ENCODE results near the gene HNRNPC.
"Not testable (repeated sequence)": the region's sequence is repeated elsewhere in the genome, so short reads cannot be mapped to it uniquely, and the experiment has no call there.

HNRNPC gene

DNA sequence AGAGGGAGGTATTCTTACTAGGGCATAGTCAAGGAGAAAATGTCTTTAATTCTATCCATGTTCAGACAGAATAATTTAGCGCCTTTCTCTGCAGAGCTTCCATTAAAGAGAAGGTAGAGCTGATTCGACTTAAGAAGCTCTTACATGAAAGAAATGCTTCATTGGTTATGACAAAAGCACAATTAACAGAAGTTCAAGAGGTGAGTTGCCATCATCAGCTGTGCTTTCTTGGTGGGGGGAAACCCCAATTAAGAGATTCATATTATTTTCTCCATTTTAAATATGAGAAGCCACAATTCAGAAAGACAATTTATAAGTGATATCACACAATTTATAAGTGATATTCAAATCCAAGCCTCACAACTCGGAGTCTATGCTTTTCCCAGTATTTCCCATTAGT lies 38.4 kb upstream of the HNRNPC start:
- TF ChIP-seq, protein P1, sequence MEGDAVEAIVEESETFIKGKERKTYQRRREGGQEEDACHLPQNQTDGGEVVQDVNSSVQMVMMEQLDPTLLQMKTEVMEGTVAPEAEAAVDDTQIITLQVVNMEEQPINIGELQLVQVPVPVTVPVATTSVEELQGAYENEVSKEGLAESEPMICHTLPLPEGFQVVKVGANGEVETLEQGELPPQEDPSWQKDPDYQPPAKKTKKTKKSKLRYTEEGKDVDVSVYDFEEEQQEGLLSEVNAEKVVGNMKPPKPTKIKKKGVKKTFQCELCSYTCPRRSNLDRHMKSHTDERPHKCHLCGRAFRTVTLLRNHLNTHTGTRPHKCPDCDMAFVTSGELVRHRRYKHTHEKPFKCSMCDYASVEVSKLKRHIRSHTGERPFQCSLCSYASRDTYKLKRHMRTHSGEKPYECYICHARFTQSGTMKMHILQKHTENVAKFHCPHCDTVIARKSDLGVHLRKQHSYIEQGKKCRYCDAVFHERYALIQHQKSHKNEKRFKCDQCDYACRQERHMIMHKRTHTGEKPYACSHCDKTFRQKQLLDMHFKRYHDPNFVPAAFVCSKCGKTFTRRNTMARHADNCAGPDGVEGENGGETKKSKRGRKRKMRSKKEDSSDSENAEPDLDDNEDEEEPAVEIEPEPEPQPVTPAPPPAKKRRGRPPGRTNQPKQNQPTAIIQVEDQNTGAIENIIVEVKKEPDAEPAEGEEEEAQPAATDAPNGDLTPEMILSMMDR (IDR thresholded peaks at IDR 0.05; ENCODE audit: low read depth, low read length) = no peak
- TF ChIP-seq EZH2phosphoT487 (IDR thresholded peaks at IDR 0.05; ENCODE audit: low read depth) = no peak
- H3K9ac ChIP-seq (ENCODE audit: low read length) = peak overlapping the region; percentile 71; the same call in 1 of the 2 replicates
- H3K27me3 ChIP-seq (ENCODE audit: low read depth, low read length) = peaks cover 4% of the 10 kb centered on the region; the same call in 1 of the 2 replicates
- H3K9me3 ChIP-seq (ENCODE audit: insufficient read depth, low read length) = no peaks in the 10 kb centered on the region
- 0 out of 2 replicates have a peak overlapping the region, but pooled peaks have one; percentile 62 for H3K27ac ChIP-seq (ENCODE audit: low read length)
- H2AFZ ChIP-seq (ENCODE audit: low read depth, low read length) = no peak overlapping the region
- H3K4me3 ChIP-seq (ENCODE audit: low read length) = peak overlapping the region; percentile 78
- H3K4me1 ChIP-seq (ENCODE audit: low read length) = peaks cover 30% of the 10 kb centered on the region
- no peaks in the 10 kb centered on the region for H3K36me3 ChIP-seq (replicated peaks; ENCODE audit: low read depth, low read length)
- H3K4me2 ChIP-seq (ENCODE audit: low read length) = peak overlapping the region; percentile 79
- no peaks in the 10 kb centered on the region for H3K79me2 ChIP-seq (ENCODE audit: low read length)
- no peaks in the 10 kb centered on the region for H4K20me1 ChIP-seq (ENCODE audit: insufficient read depth, low read length)

DNA sequence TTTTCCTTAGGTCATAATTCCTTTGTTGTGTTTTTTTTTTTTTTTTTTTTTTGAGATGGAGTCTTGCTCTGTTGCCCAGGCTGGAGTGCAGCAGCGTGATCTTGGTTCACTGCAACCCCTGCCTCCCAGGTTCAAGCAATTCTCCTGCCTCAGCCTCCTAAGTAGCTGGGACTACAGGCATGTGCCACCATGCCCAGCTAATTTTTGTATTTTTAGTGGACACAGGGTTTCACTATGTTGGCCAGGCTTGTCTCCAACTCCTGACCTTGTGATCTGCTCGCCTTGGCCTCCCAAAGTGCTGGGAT lies 33.5 kb upstream of the HNRNPC start:
- peaks cover 21% of the 10 kb centered on the region for H3K4me1 ChIP-seq (ENCODE audit: low read length)
- H3K4me2 ChIP-seq (ENCODE audit: low read length); H3K36me3 ChIP-seq (replicated peaks; ENCODE audit: low read depth, low read length); H3K4me3 ChIP-seq (ENCODE audit: low read length); H2AFZ ChIP-seq (ENCODE audit: low read depth, low read length); H3K9ac ChIP-seq (ENCODE audit: low read length); H3K27me3 ChIP-seq (ENCODE audit: low read depth, low read length); H3K9me3 ChIP-seq (ENCODE audit: insufficient read depth, low read length); H3K27ac ChIP-seq (ENCODE audit: low read length); H3K79me2 ChIP-seq (ENCODE audit: low read length); H4K20me1 ChIP-seq (ENCODE audit: insufficient read depth, low read length): not testable (repeated sequence)

DNA sequence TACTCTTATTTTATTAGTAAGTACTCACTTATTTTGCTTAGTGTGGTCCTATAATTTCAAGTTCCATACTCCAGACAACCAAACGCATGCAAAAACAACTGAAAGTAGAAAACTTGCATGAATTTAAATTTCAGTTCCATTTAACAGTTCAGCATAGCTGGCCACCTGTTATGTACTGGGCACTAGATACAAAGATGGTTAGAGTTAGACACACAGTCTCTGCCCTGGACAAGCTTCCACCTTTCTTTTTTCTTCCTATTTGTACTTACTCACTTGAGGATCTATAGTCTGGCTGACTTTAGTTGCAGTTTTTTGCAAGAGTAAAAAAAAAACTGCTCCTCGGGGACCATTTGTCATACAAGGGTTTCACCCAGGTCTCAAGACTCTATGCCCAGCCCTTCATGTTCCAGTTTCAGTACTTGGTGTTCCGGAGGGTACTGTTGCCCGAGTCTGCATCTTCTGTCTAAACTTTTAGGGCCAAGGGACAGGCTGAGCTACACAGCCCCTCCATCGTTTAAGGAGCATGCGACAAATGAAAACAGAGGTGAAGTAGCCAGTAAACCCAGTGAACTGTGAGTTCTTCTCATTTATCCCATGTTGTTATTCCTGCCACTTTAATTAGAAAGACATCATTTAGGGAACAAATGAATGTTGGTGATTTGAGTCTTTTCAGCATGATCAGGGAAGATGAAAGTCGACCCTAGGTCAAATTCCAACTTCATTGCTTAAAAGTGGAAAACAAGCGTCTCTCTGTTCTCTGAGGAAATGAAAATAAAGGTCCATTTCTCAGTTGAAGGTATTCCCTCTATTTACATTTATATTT lies 33.0 kb upstream of the HNRNPC start:
- no peak overlapping the region for H2AFZ ChIP-seq (ENCODE audit: low read depth, low read length)

DNA sequence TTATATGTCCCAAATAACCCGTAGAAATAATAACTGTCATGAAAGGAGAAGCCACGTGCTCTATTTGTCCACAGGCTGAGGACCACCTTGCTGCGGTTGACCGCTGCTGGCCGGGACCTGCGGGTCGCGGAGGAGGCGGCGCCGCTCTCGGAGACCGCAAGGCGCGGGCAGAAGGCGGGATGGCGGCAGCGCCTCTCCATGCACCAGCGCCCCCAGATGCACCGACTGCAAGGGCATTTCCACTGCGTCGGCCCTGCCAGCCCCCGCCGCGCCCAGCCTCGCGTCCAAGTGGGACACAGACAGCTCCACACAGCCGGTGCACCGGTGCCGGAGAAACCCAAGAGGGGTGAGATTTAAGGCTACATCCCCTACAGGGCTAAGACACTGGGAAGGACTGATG lies 31.6 kb upstream of the HNRNPC start:
- Histone ChIP-seq H3K9ac (ENCODE audit: low read length) (peak overlapping the region; percentile 45), H3K27ac (ENCODE audit: low read length) (no peak overlapping the region), H3K79me2 (ENCODE audit: low read length) (no peaks in the 10 kb centered on the region), H2AFZ (ENCODE audit: low read depth, low read length) (peak overlapping the region; percentile 76; the same call in 1 of the 2 replicates), H3K27me3 (ENCODE audit: low read depth, low read length) (peaks cover 7% of the 10 kb centered on the region; the same call in 1 of the 2 replicates), H3K4me3 (ENCODE audit: low read length) (peak overlapping the region; percentile 83), H3K36me3 (replicated peaks; ENCODE audit: low read depth, low read length) (no peaks in the 10 kb centered on the region), H3K9me3 (ENCODE audit: insufficient read depth, low read length) (no peaks in the 10 kb centered on the region), H4K20me1 (ENCODE audit: insufficient read depth, low read length) (no peaks in the 10 kb centered on the region), H3K4me2 (ENCODE audit: low read length) (peak overlapping the region; percentile 79), H3K4me1 (ENCODE audit: low read length) (peaks cover 14% of the 10 kb centered on the region)
- TF ChIP-seq, protein P1 (IDR thresholded peaks at IDR 0.05; ENCODE audit: low read depth, low read length) = peak; percentile 15; the same call in 1 of the 2 replicates
- TF ChIP-seq EZH2phosphoT487 (IDR thresholded peaks at IDR 0.05; ENCODE audit: low read depth) = no peak

More for the DNA sequence above, 33.0 kb upstream of the HNRNPC start:
- Histone ChIP-seq H3K27me3 (ENCODE audit: low read depth, low read length) (peaks cover 7% of the 10 kb centered on the region; the same call in 1 of the 2 replicates), H3K4me2 (ENCODE audit: low read length) (peak overlapping the region; percentile 31), H3K9ac (ENCODE audit: low read length) (no peak overlapping the region), H3K27ac (ENCODE audit: low read length) (no peak overlapping the region), H3K4me1 (ENCODE audit: low read length) (peaks cover 16% of the 10 kb centered on the region), H3K36me3 (replicated peaks; ENCODE audit: low read depth, low read length) (no peaks in the 10 kb centered on the region), H3K4me3 (ENCODE audit: low read length) (no peak overlapping the region), H4K20me1 (ENCODE audit: insufficient read depth, low read length) (no peaks in the 10 kb centered on the region), H3K9me3 (ENCODE audit: insufficient read depth, low read length) (no peaks in the 10 kb centered on the region), H3K79me2 (ENCODE audit: low read length) (no peaks in the 10 kb centered on the region)
- TF ChIP-seq, protein P1 (IDR thresholded peaks at IDR 0.05; ENCODE audit: low read depth, low read length) = no peak
- no peak for TF ChIP-seq EZH2phosphoT487 (IDR thresholded peaks at IDR 0.05; ENCODE audit: low read depth)

Measured in OCI-LY3 (cell line).